Prostate gland (tissue), 2 donors: ENCODE data around the gene CNTNAP2.

Source experiments
- POLR2A ChIP-seq: fragments of 450-650 bp; IDR thresholded peaks from one replicate; pipeline ENCODE4 v1.6.1; 2016; ENCODE audit warnings: antibody characterized with exemption, mild to moderate bottlenecking
- TF ChIP-seq, protein P1 (sequence below), 4 experiments: fragments of 200-600 bp in 2 of 4; fragments of 450-650 bp in 2 of 4; sonication (generic) in 2 of 4; IDR thresholded peaks; 1 replicate in 3 of 4; 2 replicates in 1 of 4; pipeline ENCODE4 v1.5.1; 2016 to 2019; ENCODE audit warnings: antibody characterized with exemption in 4 of 4, mild to moderate bottlenecking in 2 of 4, moderate library complexity in 2 of 4

DNA sequence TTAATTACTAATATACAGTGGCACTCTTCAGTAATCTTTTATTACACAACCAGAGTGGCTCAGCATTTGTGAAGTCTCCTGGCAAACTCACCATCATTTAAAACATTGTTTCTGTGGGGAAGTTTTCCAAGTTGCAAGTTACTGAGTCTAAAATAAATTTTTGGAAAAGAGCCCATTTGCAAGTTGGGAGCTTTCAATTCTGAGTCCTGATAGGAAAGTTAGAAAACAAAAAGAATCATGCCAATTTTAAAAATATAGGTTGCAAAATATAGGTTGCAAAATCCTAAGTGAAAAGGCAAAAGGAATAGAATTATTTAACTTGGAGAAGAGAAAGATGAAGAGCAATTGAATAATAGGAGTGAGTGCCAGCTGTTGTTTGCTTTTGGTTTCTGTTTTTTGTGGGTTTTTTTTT is 2095.1 kb downstream of the CNTNAP2 start:
- TF ChIP-seq, protein P1, sequence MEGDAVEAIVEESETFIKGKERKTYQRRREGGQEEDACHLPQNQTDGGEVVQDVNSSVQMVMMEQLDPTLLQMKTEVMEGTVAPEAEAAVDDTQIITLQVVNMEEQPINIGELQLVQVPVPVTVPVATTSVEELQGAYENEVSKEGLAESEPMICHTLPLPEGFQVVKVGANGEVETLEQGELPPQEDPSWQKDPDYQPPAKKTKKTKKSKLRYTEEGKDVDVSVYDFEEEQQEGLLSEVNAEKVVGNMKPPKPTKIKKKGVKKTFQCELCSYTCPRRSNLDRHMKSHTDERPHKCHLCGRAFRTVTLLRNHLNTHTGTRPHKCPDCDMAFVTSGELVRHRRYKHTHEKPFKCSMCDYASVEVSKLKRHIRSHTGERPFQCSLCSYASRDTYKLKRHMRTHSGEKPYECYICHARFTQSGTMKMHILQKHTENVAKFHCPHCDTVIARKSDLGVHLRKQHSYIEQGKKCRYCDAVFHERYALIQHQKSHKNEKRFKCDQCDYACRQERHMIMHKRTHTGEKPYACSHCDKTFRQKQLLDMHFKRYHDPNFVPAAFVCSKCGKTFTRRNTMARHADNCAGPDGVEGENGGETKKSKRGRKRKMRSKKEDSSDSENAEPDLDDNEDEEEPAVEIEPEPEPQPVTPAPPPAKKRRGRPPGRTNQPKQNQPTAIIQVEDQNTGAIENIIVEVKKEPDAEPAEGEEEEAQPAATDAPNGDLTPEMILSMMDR (IDR thresholded peaks at IDR 0.05): no peak
- TF ChIP-seq POLR2A: no peak
